Chondrocyte (in vitro differentiated cells): Measurements from ENCODE around the gene NFIA. TPM values are rescaled to one million over a fixed set of nuclear protein-coding genes. Genes with fewer than 3 reads are reported as not detected.

Source experiments
- DNase-seq: peaks from one replicate; pipeline ENCODE4 v3.0.0; 2021; ENCODE audit warnings: mixed read lengths, low spot score
- H3K27ac Mint-ChIP-seq: one replicate; pipeline ENCODE4 v1.8.0; 2021; ENCODE audit warnings: mild to moderate bottlenecking, moderate library complexity, mixed read lengths; ENCODE audit not compliant: unreplicated experiment
- H3K27me3 Mint-ChIP-seq: 2 replicates; pipeline ENCODE4 v1.8.0; 2021; ENCODE audit warnings: low read depth, mixed read lengths
- H3K36me3 Mint-ChIP-seq: 2 replicates; pipeline ENCODE4 v1.8.0; 2021; ENCODE audit warnings: low read depth, mixed read lengths
- H3K4me1 Mint-ChIP-seq: 2 replicates; pipeline ENCODE4 v1.8.0; 2021; ENCODE audit warnings: low read depth, mild to moderate bottlenecking, mixed read lengths
- H3K4me3 Mint-ChIP-seq: one replicate; pipeline ENCODE4 v1.8.0; 2021; ENCODE audit warnings: mild to moderate bottlenecking, moderate library complexity, mixed read lengths; ENCODE audit not compliant: unreplicated experiment
- H3K9me3 Mint-ChIP-seq: 2 replicates; pipeline ENCODE4 v1.8.0; 2021; ENCODE audit warnings: low read depth, mixed read lengths
- total RNA-seq: library from RNA; stranded (reverse); gene quantifications from 3 replicates; pipeline ENCODE4 v1.2.1, GENCODE V29; 2021
- TF ChIP-seq, protein P1 (sequence below): fragments of 200-600 bp; sonication (generic); IDR thresholded peaks from 2 replicates; pipeline ENCODE4 v1.5.0; 2021; ENCODE audit warnings: antibody characterized with exemption, mild to moderate bottlenecking, moderate library complexity

NFIA gene
- total RNA-seq, 1 donor from 2014 or later, result 43.0 TPM

DNA sequence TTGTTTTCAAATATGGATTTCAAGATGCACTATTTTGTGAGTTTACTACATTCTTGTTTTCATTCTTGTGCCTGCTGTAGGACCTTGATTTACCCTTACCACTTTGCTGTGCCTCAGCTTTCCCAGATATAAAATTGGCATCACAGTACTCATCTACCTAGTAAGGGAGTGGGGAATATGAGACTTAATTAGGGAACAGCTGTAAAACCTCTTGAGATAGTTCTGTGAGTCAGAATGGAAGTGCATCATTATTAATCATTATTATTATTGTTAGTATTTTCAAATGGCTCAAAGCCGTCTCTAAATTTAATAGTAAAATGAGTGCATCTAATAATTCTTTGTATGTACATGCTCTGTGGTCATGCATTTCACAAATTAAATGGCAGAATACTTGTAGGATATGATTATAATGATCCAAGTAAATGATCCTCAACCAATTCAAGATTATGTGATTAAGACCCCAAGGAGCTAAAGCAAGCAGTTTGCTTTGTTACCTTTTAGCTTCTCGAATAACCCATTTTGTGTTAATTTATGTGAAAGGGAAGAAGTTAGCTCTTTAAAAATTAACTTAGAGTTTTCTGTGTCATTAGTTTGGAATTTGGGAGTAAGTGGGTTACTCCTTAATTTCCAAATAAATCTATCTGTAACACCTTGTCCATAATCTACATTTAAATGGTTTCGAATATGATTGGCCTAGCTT lies 155.4 kb downstream of the NFIA start:
- DNase-seq, result no peak
- Mint-ChIP-seq H3K36me3 (no peaks in the 10 kb centered on the region), H3K27me3 (no peaks in the 10 kb centered on the region), H3K9me3 (no peaks in the 10 kb centered on the region), H3K4me1 (peaks cover 22% of the 10 kb centered on the region), H3K4me3 (no peak overlapping the region), H3K27ac (no peak overlapping the region)
- TF ChIP-seq, protein P1, sequence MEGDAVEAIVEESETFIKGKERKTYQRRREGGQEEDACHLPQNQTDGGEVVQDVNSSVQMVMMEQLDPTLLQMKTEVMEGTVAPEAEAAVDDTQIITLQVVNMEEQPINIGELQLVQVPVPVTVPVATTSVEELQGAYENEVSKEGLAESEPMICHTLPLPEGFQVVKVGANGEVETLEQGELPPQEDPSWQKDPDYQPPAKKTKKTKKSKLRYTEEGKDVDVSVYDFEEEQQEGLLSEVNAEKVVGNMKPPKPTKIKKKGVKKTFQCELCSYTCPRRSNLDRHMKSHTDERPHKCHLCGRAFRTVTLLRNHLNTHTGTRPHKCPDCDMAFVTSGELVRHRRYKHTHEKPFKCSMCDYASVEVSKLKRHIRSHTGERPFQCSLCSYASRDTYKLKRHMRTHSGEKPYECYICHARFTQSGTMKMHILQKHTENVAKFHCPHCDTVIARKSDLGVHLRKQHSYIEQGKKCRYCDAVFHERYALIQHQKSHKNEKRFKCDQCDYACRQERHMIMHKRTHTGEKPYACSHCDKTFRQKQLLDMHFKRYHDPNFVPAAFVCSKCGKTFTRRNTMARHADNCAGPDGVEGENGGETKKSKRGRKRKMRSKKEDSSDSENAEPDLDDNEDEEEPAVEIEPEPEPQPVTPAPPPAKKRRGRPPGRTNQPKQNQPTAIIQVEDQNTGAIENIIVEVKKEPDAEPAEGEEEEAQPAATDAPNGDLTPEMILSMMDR, result no peak

DNA sequence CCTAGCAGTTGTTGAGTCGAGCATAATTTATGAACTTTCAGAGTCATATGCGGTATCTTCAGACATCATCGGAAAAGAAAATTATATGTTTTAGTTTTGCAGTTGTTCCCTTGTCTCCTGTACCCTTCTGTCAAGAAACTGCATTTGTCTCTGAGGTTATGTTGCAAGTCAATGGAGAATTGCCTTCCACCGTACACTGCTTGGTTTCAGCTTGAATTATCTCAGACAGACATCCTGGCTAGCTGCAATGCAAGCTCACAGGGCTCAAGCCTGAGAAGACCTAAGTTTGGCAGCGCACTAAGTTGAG lies 156.0 kb downstream of the NFIA start:
- H3K27ac Mint-ChIP-seq, result no peak overlapping the region
- H3K36me3 Mint-ChIP-seq, result no peaks in the 10 kb centered on the region
- TF ChIP-seq, protein P1, result no peak
- no peaks in the 10 kb centered on the region for H3K27me3 Mint-ChIP-seq
- no peak overlapping the region for H3K4me3 Mint-ChIP-seq
- H3K9me3 Mint-ChIP-seq, result no peaks in the 10 kb centered on the region
- H3K4me1 Mint-ChIP-seq, result peaks cover 22% of the 10 kb centered on the region
- DNase-seq, result no peak

DNA sequence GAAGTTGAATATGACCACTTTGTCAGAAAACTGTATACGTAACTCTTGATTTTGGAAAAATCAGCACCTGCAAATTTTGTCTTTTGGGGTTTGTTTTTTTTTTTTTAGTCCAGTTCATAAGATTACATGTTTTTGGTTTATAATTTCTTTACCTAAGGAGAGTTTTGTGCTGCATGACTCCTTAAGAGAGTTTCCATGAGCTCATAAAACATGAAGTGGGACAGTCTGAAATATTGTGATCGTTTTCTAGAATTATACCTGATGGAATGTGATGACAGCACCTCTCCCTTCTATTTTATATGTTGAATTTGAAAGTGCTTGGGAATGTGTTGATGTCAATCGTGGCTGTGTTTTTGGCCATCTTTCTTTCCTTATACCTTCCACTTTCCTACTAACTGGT lies 158.5 kb downstream of the NFIA start:
- DNase-seq, result no peak
- Mint-ChIP-seq H3K36me3 (no peaks in the 10 kb centered on the region), H3K4me3 (no peak overlapping the region), H3K9me3 (no peaks in the 10 kb centered on the region), H3K27ac (no peak overlapping the region), H3K27me3 (no peaks in the 10 kb centered on the region), H3K4me1 (peaks cover 36% of the 10 kb centered on the region)
- TF ChIP-seq, protein P1, result no peak

DNA sequence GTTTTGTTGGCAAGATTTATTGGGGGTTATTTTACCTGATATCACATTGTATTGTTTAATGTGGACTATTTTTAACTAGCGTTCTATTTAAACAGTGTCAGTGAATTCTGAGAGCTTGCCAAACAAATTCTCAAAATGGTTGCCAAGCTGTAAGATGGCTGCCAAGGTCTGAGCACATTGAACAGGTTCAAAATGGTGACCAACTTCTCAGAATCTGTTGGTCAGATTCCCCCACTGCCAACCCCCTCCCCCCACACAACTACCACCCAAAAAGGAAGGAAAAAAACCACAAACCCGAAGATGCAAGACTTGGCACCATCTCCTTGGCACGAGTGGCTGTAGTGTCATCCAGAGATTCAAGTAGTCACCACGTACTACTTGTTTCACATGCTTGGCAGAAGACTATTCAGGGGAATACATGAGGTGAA lies 159.1 kb downstream of the NFIA start:
- TF ChIP-seq, protein P1, result no peak
- no peak for DNase-seq

DNA sequence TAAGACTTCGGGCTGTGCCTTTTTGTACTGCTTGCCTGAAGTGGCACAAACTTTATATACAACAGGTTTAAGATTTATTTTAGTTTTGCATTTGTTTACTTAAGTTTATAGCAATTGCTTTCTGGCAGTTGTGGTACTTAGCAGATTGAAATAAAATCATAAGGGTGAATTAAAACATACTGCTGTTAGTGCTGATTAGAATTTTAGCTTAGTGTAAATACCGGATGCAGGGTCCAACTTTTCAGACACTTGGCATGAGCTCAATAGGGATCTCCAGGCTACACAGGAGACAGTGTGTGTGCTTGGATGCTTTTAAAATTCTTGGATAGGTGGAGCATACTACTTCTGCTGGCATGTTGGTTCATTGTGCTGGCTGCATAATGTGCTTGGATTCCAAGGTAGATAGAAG lies 159.6 kb downstream of the NFIA start:
- H3K27ac Mint-ChIP-seq, result no peak overlapping the region
- H3K4me3 Mint-ChIP-seq, result no peak overlapping the region
- TF ChIP-seq, protein P1, result no peak
- DNase-seq, result no peak
- no peaks in the 10 kb centered on the region for H3K36me3 Mint-ChIP-seq
- H3K4me1 Mint-ChIP-seq, result peaks cover 36% of the 10 kb centered on the region
- H3K9me3 Mint-ChIP-seq, result no peaks in the 10 kb centered on the region
- H3K27me3 Mint-ChIP-seq, result no peaks in the 10 kb centered on the region

More for the DNA sequence above, 159.1 kb downstream of the NFIA start:
- Mint-ChIP-seq H3K4me1 (peaks cover 36% of the 10 kb centered on the region), H3K4me3 (no peak overlapping the region), H3K27me3 (no peaks in the 10 kb centered on the region), H3K9me3 (no peaks in the 10 kb centered on the region), H3K27ac (no peak overlapping the region), H3K36me3 (no peaks in the 10 kb centered on the region)
